Heart left ventricle (tissue), 16 donors: ENCODE data around the gene KCNJ13. TPM values are rescaled to one million over a fixed set of nuclear protein-coding genes. Genes with fewer than 3 reads are reported as not detected.

Experiments used
- ATAC-seq, 4 donors: fragments of 200-7000 bp; cut with Tn5 transposase; one replicate each; pipeline ENCODE4 v1.9.1; 2020 to 2022; ENCODE audit warnings: moderate library complexity in 4 of 4, mild to moderate bottlenecking in 3 of 4, moderate number of reproducible peaks in 1 of 4
- DNase-seq, 5 donors: peaks; one replicate each; pipeline ENCODE4 v3.0.0-alpha.2; 2020
- H3K27ac ChIP-seq, 12 donors: fragments of 200-600 bp; sonication (generic) in 4 of 12; one replicate each; pipeline versions ENCODE4 v1.5.0 to v1.8.0; 2016 to 2022; ENCODE audit warnings: mild to moderate bottlenecking in 2 of 12
- H3K27me3 ChIP-seq, 9 donors: fragments of 200-600 bp; sonication (generic) in 2 of 9; one replicate each; pipeline versions ENCODE4 v1.5.1 to v1.8.0; 2016 to 2022; ENCODE audit warnings: mild to moderate bottlenecking in 3 of 9
- H3K36me3 ChIP-seq, 9 donors: fragments of 200-600 bp; sonication (generic) in 2 of 9; one replicate each; pipeline versions ENCODE4 v1.5.0 to v1.8.0; 2018 to 2022; ENCODE audit warnings: mild to moderate bottlenecking in 2 of 9
- H3K4me1 ChIP-seq, 12 donors: fragments of 200-600 bp; sonication (generic) in 4 of 12; one replicate each; pipeline versions ENCODE4 v1.5.0 to v1.8.0; 2016 to 2022; ENCODE audit warnings: mild to moderate bottlenecking in 3 of 12
- H3K4me3 ChIP-seq, 12 donors: fragments of 200-600 bp; sonication (generic) in 4 of 12; one replicate each; pipeline versions ENCODE4 v1.5.0 to v1.8.0; 2017 to 2022; ENCODE audit warnings: mild to moderate bottlenecking in 9 of 12, moderate library complexity in 4 of 12
- H3K9me3 ChIP-seq, 12 donors: fragments of 200-600 bp; sonication (generic) in 4 of 12; one replicate each; pipeline versions ENCODE4 v1.5.0 to v1.8.0; 2016 to 2022; ENCODE audit warnings: mild to moderate bottlenecking in 1 of 12
- CTCF ChIP-seq, 12 donors: fragments of 200-600 bp; sonication (generic) in 4 of 12; IDR thresholded peaks; one replicate each; pipeline versions ENCODE4 v1.5.0 to v1.8.0; 2018 to 2022; ENCODE audit warnings: antibody characterized with exemption in 12 of 12, mild to moderate bottlenecking in 5 of 12
- POLR2A ChIP-seq, 2 donors: fragments of 450-650 bp; IDR thresholded peaks; one replicate each; pipeline ENCODE4 v1.6.1; 2017; ENCODE audit warnings: antibody characterized with exemption in 2 of 2, mild to moderate bottlenecking in 2 of 2, moderate library complexity in 2 of 2
- WGBS, 4 donors: extraction: QIAGEN DNeasy Blood & Tissue Kit in 2 of 4; methylation state at CpG; one replicate each; pipeline versions ENCODE4 v1.1.5 to v1.1.7; 2013 to 2018; 5-methylcytosine and 5-hydroxymethylcytosine counted together
- intact Hi-C, 10 donors: fragments of 100-400 bp; cut with DNase I; formaldehyde crosslinking; loops; one replicate each; pipeline versions ENCODE4 v1.11.1 to v1.14.2; 2022
- polyA plus RNA-seq, 2 donors: library from polyadenylated mRNA; stranded (reverse); fragments of 200-250 nt; gene quantifications; one replicate each; pipeline ENCODE4 v1.2.3, GENCODE V29; 2013
- total RNA-seq, 9 donors: library from RNA; depleted of rRNA in 2 of 9; stranded (reverse); fragments of >200 nt in 2 of 9; fragmentation: NEBNext Ultra II Directional in 3 of 9; extraction: Animal tissue kit (Norgen Biotek cat#: 25700) in 3 of 9; gene quantifications; one replicate each; pipeline versions ENCODE4 v1.1.0 to v1.2.4, GENCODE V29; 2016 to 2023
- donor health status: ischemic (EF 13 %, LVEDD 7.1; RV severe dilation, severe dysfunction).
- donor health status: healthy with polysubstance abuse.
- donor health status: DM: no; HTN: yes; CAD: no.
- donor health status: DM: no; HTN: no; CAD: no.
- donor health status: ischemic (EF 25% LVEDD 6.9; RV normal size, moderate dysfunction).
- donor health status: ischemic (EF 25% LVEDD 5.7; RV mildly dilated, moderate dysfunction).
- donor health status: healthy.
- donor health status: DM: yes; HTN: yes; CAD: no.
- donor health status: ischemic (EF 35%, LVEDD 5.7; RV mildly dilated, moderate dysfunction).
- donor health status: nonischemic (EF 11% LVEDD 7.7; RV severe dilation, severe dysfunction).
- donor health status: DM: yes; HTN: yes; CAD: no.
- donor health status: PGD.
- donor health status: ischemic (EF 29% LVEDD 5.4; RV normal size, mild dysfunction).
- donor health status: nonischemic (EF 23%, LVEDD 6.1; RV moderate dilation, normal function).

Gene KCNJ13
- total and polyA plus RNA-seq, 11 donors: not detected

GRCh38 chr2:232789082-232789481, 12.7 kb upstream of the KCNJ13 start:
- TF ChIP-seq POLR2A (IDR thresholded peaks at IDR 0.05) (no peak), CTCF (IDR thresholded peaks at IDR 0.05) (no peak)
- H3K9me3 ChIP-seq: no peaks in the 10 kb centered on the region
- H3K4me1 ChIP-seq: no peaks in the 10 kb centered on the region
- no peak overlapping the region for H3K27ac ChIP-seq
- no peaks in the 10 kb centered on the region for H3K27me3 ChIP-seq
- WGBS, 4 donors: 56 to 65% (median 64%) methylated on average over 4 of the region's 4 CpGs
- peaks cover 0 to 90% (median 69%) of the 10 kb centered on the region in 9 donors for H3K36me3 ChIP-seq
- intact Hi-C loops: no loop called here
- DNase-seq: no peak
- ATAC-seq: no peak
- H3K4me3 ChIP-seq: no peak overlapping the region

GRCh38 chr2:232787806-232788205, 11.4 kb upstream of the KCNJ13 start:
- H3K4me1 ChIP-seq: no peaks in the 10 kb centered on the region
- H3K27me3 ChIP-seq: no peaks in the 10 kb centered on the region
- no peaks in the 10 kb centered on the region for H3K9me3 ChIP-seq
- peaks cover 0 to 85% (median 56%) of the 10 kb centered on the region in 9 donors for H3K36me3 ChIP-seq
- DNase-seq: no peak
- no peak overlapping the region for H3K27ac ChIP-seq
- ATAC-seq: no peak
- intact Hi-C loops: no loop called here
- no peak for TF ChIP-seq POLR2A (IDR thresholded peaks at IDR 0.05)
- no peak for TF ChIP-seq CTCF (IDR thresholded peaks at IDR 0.05)
- no peak overlapping the region for H3K4me3 ChIP-seq

- H3K27me3 ChIP-seq: no peaks in the 10 kb centered on the region
These were observed 6.9 kb upstream of the KCNJ13 start for GRCh38 chr2:232783278-232783677.

GRCh38 chr2:232781765-232782164, 5.4 kb upstream of the KCNJ13 start:
- DNase-seq (no peak), ATAC-seq (no peak)
- Histone ChIP-seq H3K27me3 (no peaks in the 10 kb centered on the region), H3K27ac (no peak overlapping the region), H3K4me1 (peaks cover 0 to 8% (median 0%) of the 10 kb centered on the region in 12 donors), H3K9me3 (no peaks in the 10 kb centered on the region), H3K36me3 (peaks cover 0 to 59% (median 17%) of the 10 kb centered on the region in 9 donors), H3K4me3 (no peak overlapping the region)
- no peak for TF ChIP-seq POLR2A (IDR thresholded peaks at IDR 0.05)
- no peak for TF ChIP-seq CTCF (IDR thresholded peaks at IDR 0.05)
- intact Hi-C loops: no loop called here

More at GRCh38 chr2:232783278-232783677, 6.9 kb upstream of the KCNJ13 start:
- TF ChIP-seq POLR2A (IDR thresholded peaks at IDR 0.05): no peak
- no peak for TF ChIP-seq CTCF (IDR thresholded peaks at IDR 0.05)
- ATAC-seq: no peak
- no peak for DNase-seq
- H3K36me3 ChIP-seq: peaks cover 0 to 61% (median 24%) of the 10 kb centered on the region in 9 donors
- intact Hi-C loops: no loop called here
- no peak overlapping the region for H3K4me3 ChIP-seq
- no peak overlapping the region for H3K27ac ChIP-seq
- H3K4me1 ChIP-seq: peaks cover 0 to 8% (median 0%) of the 10 kb centered on the region in 12 donors
- H3K9me3 ChIP-seq: no peaks in the 10 kb centered on the region
